GM19463 (cell line): ENCODE measurements around the gene ASIC5.
"Not testable (repeated sequence)": the region's sequence is repeated elsewhere in the genome, so short reads cannot be mapped to it uniquely, and the experiment has no call there.

Experiments used
- ATAC-seq: cut with Tn5 transposase; IDR thresholded peaks from one replicate; pipeline ENCODE4 v1.9.1; 2021; ENCODE audit warnings: mild to moderate bottlenecking, moderate library complexity; ENCODE audit not compliant: unreplicated experiment

Gene ASIC5

GRCh38 chr4:155866177-155866576 lies at the start of gene ASIC5:
ASIC5 (minus strand) TSS chr4:155866277; CDS start chr4:155866226, 51 bp downstream.
- no peak for ATAC-seq

- no peak for ATAC-seq
These were observed 48.7 kb upstream of the ASIC5 start for GRCh38 chr4:155914782-155915181.

GRCh38 chr4:155911905-155912304 lies 45.8 kb upstream of the ASIC5 start:
- no peak for ATAC-seq

GRCh38 chr4:155909615-155910226 lies 43.6 kb upstream of the ASIC5 start:
- ATAC-seq, result no peak

- ATAC-seq, result peak; percentile 58
These were observed 42.4 kb upstream of the ASIC5 start for GRCh38 chr4:155908187-155909139.

- no peak for ATAC-seq
These were observed 41.5 kb upstream of the ASIC5 start for GRCh38 chr4:155907556-155907955.

- no peak for ATAC-seq
These were observed 40.6 kb upstream of the ASIC5 start for GRCh38 chr4:155906554-155907247.

- ATAC-seq, result no peak
These were observed 38.3 kb upstream of the ASIC5 start for GRCh38 chr4:155904331-155904730.

GRCh38 chr4:155903453-155903852 lies 37.4 kb upstream of the ASIC5 start, which contains the start of gene TDO2:
TDO2 (plus strand) TSS chr4:155903696; CDS start chr4:155903759, 63 bp downstream.
- ATAC-seq, result no peak

GRCh38 chr4:155901013-155901412 lies 34.9 kb upstream of the ASIC5 start:
- ATAC-seq, result peak; percentile 18

- ATAC-seq, result peak; percentile 48
These were observed 34.3 kb upstream of the ASIC5 start for GRCh38 chr4:155900381-155900780.

- ATAC-seq, result no peak
These were observed 33.8 kb upstream of the ASIC5 start for GRCh38 chr4:155899891-155900290.

- not testable (repeated sequence) for ATAC-seq
These were observed 32.3 kb upstream of the ASIC5 start for GRCh38 chr4:155898371-155898770.

- no peak for ATAC-seq
These were observed 25.0 kb upstream of the ASIC5 start for GRCh38 chr4:155891058-155891457.

GRCh38 chr4:155889946-155890345 lies 23.9 kb upstream of the ASIC5 start:
- ATAC-seq, result no peak

- peak; percentile 94 for ATAC-seq
These were observed 23.1 kb upstream of the ASIC5 start for GRCh38 chr4:155889031-155889793.

GRCh38 chr4:155887847-155888570 lies 21.9 kb upstream of the ASIC5 start:
- ATAC-seq, result no peak

- ATAC-seq, result no peak
These were observed 21.0 kb upstream of the ASIC5 start for GRCh38 chr4:155887045-155887444.

- no peak for ATAC-seq
These were observed 19.6 kb upstream of the ASIC5 start for GRCh38 chr4:155885666-155886065.

GRCh38 chr4:155883895-155884294 lies 17.8 kb upstream of the ASIC5 start:
- ATAC-seq, result no peak
